GM12878 (cell line): Measurements from ENCODE around the gene CLEC1A. TPM values are rescaled to one million over a fixed set of nuclear protein-coding genes. Genes with fewer than 3 reads are reported as not detected.

ENCODE experiments used
- ATAC-seq: fragments of 200-7000 bp; cut with Tn5 transposase; 3 replicates; pipeline ENCODE4 v1.9.1; 2020; ENCODE audit warnings: mild to moderate bottlenecking, moderate library complexity
- BruUV-seq: library from RNA; stranded (reverse); fragments of 400-500 nt; replicated peaks from 2 replicates; lab custom pipeline; 2021; lab: Mats Ljungman, UMichigan
- CTCF ChIA-PET: fragments of 300-600 bp; sonication (Branson Sonifier 250); formaldehyde crosslinking; extraction: SDS; loops from one replicate; lab custom pipeline; 2021; ENCODE audit warnings: inconsistent platforms; lab: Yijun Ruan, JAX
- POLR2A ChIA-PET: fragments of 350-600 bp; formaldehyde crosslinking; extraction: SDS; loops from one replicate; lab custom pipeline; 2021; ENCODE audit warnings: inconsistent platforms; lab: Charles Lee
- RAD21 ChIA-PET: fragments of 300-600 bp; sonication (Branson Sonifier 250); formaldehyde crosslinking; loops from one replicate; lab custom pipeline; 2023; ENCODE audit warnings: antibody characterized with exemption; ENCODE audit not compliant: unreplicated experiment; lab: Charles Lee
- SMC1A ChIA-PET: fragments of 300-600 bp; sonication (Branson Sonifier 250); formaldehyde crosslinking; loops from one replicate; lab custom pipeline; 2023; ENCODE audit not compliant: unreplicated experiment, uncharacterized antibody; lab: Charles Lee
- DNase-seq: peaks from one replicate; pipeline ENCODE4 v3.0.0-alpha.2; 2011; ENCODE audit warnings: low read depth, low spot score
- FAIRE-seq: peaks from 3 replicates; lab custom pipeline; 2011; peaks lifted over from hg19 to GRCh38; lab: Jason Lieb, UNC
- H2AFZ ChIP-seq: 2 replicates; pipeline ENCODE4 v1.6.0; 2011; ENCODE audit warnings: low read depth, low read length, control low read depth; ENCODE audit not compliant: control insufficient read depth
- H3K27ac ChIP-seq: 2 replicates; pipeline ENCODE4 v1.5.1; 2011; ENCODE audit warnings: control low read depth; ENCODE audit not compliant: control insufficient read depth, insufficient read depth
- H3K27me3 ChIP-seq, 2 experiments: replicated peaks in 1 of 2; 2 replicates each; pipeline versions ENCODE4 v1.6.0 to v1.6.1; 2011; ENCODE audit warnings: low read length in 1 of 2; ENCODE audit not compliant: control insufficient read depth in 2 of 2, insufficient read depth in 2 of 2
- H3K36me3 ChIP-seq, 2 experiments: 2 replicates each; pipeline ENCODE4 v1.5.1; 2011; ENCODE audit warnings: low read length in 1 of 2; ENCODE audit not compliant: control insufficient read depth in 2 of 2, insufficient read depth in 2 of 2
- H3K4me1 ChIP-seq: 2 replicates; pipeline ENCODE4 v1.6.1; 2011; ENCODE audit warnings: mild to moderate bottlenecking, low read length, moderate library complexity, mixed read lengths; ENCODE audit not compliant: control insufficient read depth, insufficient read depth
- H3K4me2 ChIP-seq: 2 replicates; pipeline ENCODE4 v1.6.0; 2011; ENCODE audit warnings: control low read depth; ENCODE audit not compliant: control insufficient read depth, insufficient read depth
- H3K4me3 ChIP-seq: fragments of 200-600 bp; sonication (generic); 2 replicates; pipeline ENCODE4 v1.5.1; 2016
- H3K79me2 ChIP-seq: 2 replicates; pipeline ENCODE4 v1.6.0; 2011; ENCODE audit warnings: low read length; ENCODE audit not compliant: control insufficient read depth, insufficient read depth
- H3K9ac ChIP-seq: 2 replicates; pipeline ENCODE4 v1.8.0; 2011; ENCODE audit warnings: low read length, control low read depth, mixed read lengths; ENCODE audit not compliant: control insufficient read depth, insufficient read depth
- H3K9me3 ChIP-seq: replicated peaks from 3 replicates; pipeline ENCODE4 v1.5.1; 2011; ENCODE audit warnings: mild to moderate bottlenecking, low read length; ENCODE audit not compliant: control insufficient read depth, insufficient read depth
- H4K20me1 ChIP-seq: 2 replicates; pipeline ENCODE4 v1.6.0; 2011; ENCODE audit not compliant: control insufficient read depth, insufficient read depth
- BCL11A ChIP-seq: IDR thresholded peaks from 2 replicates; pipeline ENCODE4 v1.6.1; 2011; ENCODE audit warnings: low read depth, low read length
- CEBPB ChIP-seq, 2 experiments: fragments of 150-350 bp in 1 of 2; IDR thresholded peaks; 2 replicates each; pipeline ENCODE4 v1.6.1; 2012 to 2014; ENCODE audit warnings: low read depth in 2 of 2, low read length in 2 of 2, borderline replicate concordance in 1 of 2, inconsistent platforms in 1 of 2
- CHD4 ChIP-seq: fragments of 200-600 bp; sonication (generic); IDR thresholded peaks from 2 replicates; pipeline ENCODE4 v1.6.1; 2016; ENCODE audit warnings: mild to moderate bottlenecking
- NKRF ChIP-seq: fragments of 450-650 bp; conservative IDR thresholded peaks from 2 replicates; pipeline ENCODE4 v1.6.1; 2017; ENCODE audit warnings: mild to moderate bottlenecking, moderate library complexity
- SIX5 ChIP-seq: IDR thresholded peaks from 2 replicates; pipeline ENCODE4 v1.6.1; 2011; ENCODE audit warnings: mild to moderate bottlenecking, low read depth, low read length, moderate library complexity; ENCODE audit not compliant: severe bottlenecking
- SP1 ChIP-seq: IDR thresholded peaks from one replicate; pipeline ENCODE4 v1.6.1; 2011; ENCODE audit warnings: low read depth, low read length
- TARDBP ChIP-seq: IDR thresholded peaks from 2 replicates; pipeline ENCODE4 v1.6.1; 2016; ENCODE audit warnings: borderline replicate concordance
- ZNF622 ChIP-seq: fragments of 450-650 bp; IDR thresholded peaks from 2 replicates; pipeline ENCODE4 v1.6.1; 2017; ENCODE audit warnings: mild to moderate bottlenecking, inconsistent platforms
- WGBS: methylation state at CpG from one replicate; pipeline ENCODE4 v1.1.6; 2016; ENCODE audit warnings: low lambda C conversion rate; ENCODE audit not compliant: insufficient replicate concordance, insufficient coverage; ENCODE audit errors: missing lambda C conversion rate; 5-methylcytosine and 5-hydroxymethylcytosine counted together
- in situ Hi-C: fragments of 300-500 bp; cut with MboI; formaldehyde crosslinking; loops from 9 replicates; pipeline ENCODE4 v1.14.3; 2018; ENCODE audit warnings: mixed read lengths
- intact Hi-C: fragments of 100-400 bp; cut with micrococcal nuclease; formaldehyde crosslinking; loops from one replicate; pipeline ENCODE4 v1.14.2; 2022; ENCODE audit not compliant: unreplicated experiment
- polyA plus RNA-seq, 11 experiments: library from polyadenylated mRNA; depleted of rRNA in 4 of 11; unstranded in 6 of 11; stranded (reverse) in 5 of 11; fragments of >200 nt; fragmentation: Nextera tagmentation in 4 of 11; fragmentation: Illumina TruSeq in 1 of 11; extraction: Ambion mirVana in 4 of 11; extraction: Trizol in 1 of 11; gene quantifications; 1 replicate in 1 of 11; 2 replicates in 10 of 11; pipeline versions ENCODE4 v1.2.1 to v1.2.3, GENCODE V29; 2011 to 2016; ENCODE audit warnings: inconsistent platforms in 2 of 11, missing spikeins in 2 of 11, low read depth in 1 of 11
- total RNA-seq, 4 experiments: library from RNA; depleted of rRNA in 3 of 4; stranded (reverse); fragments of >200 nt in 3 of 4; fragmentation: Illumina TruSeq in 1 of 4; extraction: Trizol in 1 of 4; gene quantifications; 2 replicates each; pipeline versions ENCODE4 v1.2.1 to v1.2.3, GENCODE V29; 2013 to 2021
- TF ChIP-seq, protein P1 (sequence below): fragments of 450-650 bp; IDR thresholded peaks from 2 replicates; pipeline ENCODE4 v1.6.1; 2017; ENCODE audit warnings: low read depth, mild to moderate bottlenecking, moderate library complexity
- TF ChIP-seq, protein P2 (sequence below): IDR thresholded peaks from 2 replicates; pipeline ENCODE4 v1.6.1; 2012; ENCODE audit warnings: improper control_type of control experiment, low read depth, low read length; ENCODE audit not compliant: insufficient replicate concordance

Gene CLEC1A
- total and polyA plus RNA-seq, 10 of the 15 experiments (the other 5 are each of a cell fraction or from before 2014, with no cell fraction given): not detected

- TF ChIP-seq TARDBP: no peak
- TF ChIP-seq SIX5: no peak
- no peak for TF ChIP-seq CHD4
- TF ChIP-seq NKRF: no peak
- no peak for TF ChIP-seq SP1
- TF ChIP-seq, protein P1, sequence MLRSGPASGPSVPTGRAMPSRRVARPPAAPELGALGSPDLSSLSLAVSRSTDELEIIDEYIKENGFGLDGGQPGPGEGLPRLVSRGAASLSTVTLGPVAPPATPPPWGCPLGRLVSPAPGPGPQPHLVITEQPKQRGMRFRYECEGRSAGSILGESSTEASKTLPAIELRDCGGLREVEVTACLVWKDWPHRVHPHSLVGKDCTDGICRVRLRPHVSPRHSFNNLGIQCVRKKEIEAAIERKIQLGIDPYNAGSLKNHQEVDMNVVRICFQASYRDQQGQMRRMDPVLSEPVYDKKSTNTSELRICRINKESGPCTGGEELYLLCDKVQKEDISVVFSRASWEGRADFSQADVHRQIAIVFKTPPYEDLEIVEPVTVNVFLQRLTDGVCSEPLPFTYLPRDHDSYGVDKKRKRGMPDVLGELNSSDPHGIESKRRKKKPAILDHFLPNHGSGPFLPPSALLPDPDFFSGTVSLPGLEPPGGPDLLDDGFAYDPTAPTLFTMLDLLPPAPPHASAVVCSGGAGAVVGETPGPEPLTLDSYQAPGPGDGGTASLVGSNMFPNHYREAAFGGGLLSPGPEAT: no peak
- TF ChIP-seq BCL11A: no peak
- TF ChIP-seq CEBPB (IDR thresholded peaks at IDR 0.05; ENCODE audit: borderline replicate concordance in 1 of 2, low read depth in 2 of 2, low read length in 2 of 2): no peak
Observed at GRCh38 chr12:10027721-10028120, 71.1 kb downstream of the CLEC1A start (continued).

- CTCF ChIA-PET: no interaction called here
- no peak for DNase-seq
- TF ChIP-seq ZNF622: no peak
- TF ChIP-seq, protein P2, sequence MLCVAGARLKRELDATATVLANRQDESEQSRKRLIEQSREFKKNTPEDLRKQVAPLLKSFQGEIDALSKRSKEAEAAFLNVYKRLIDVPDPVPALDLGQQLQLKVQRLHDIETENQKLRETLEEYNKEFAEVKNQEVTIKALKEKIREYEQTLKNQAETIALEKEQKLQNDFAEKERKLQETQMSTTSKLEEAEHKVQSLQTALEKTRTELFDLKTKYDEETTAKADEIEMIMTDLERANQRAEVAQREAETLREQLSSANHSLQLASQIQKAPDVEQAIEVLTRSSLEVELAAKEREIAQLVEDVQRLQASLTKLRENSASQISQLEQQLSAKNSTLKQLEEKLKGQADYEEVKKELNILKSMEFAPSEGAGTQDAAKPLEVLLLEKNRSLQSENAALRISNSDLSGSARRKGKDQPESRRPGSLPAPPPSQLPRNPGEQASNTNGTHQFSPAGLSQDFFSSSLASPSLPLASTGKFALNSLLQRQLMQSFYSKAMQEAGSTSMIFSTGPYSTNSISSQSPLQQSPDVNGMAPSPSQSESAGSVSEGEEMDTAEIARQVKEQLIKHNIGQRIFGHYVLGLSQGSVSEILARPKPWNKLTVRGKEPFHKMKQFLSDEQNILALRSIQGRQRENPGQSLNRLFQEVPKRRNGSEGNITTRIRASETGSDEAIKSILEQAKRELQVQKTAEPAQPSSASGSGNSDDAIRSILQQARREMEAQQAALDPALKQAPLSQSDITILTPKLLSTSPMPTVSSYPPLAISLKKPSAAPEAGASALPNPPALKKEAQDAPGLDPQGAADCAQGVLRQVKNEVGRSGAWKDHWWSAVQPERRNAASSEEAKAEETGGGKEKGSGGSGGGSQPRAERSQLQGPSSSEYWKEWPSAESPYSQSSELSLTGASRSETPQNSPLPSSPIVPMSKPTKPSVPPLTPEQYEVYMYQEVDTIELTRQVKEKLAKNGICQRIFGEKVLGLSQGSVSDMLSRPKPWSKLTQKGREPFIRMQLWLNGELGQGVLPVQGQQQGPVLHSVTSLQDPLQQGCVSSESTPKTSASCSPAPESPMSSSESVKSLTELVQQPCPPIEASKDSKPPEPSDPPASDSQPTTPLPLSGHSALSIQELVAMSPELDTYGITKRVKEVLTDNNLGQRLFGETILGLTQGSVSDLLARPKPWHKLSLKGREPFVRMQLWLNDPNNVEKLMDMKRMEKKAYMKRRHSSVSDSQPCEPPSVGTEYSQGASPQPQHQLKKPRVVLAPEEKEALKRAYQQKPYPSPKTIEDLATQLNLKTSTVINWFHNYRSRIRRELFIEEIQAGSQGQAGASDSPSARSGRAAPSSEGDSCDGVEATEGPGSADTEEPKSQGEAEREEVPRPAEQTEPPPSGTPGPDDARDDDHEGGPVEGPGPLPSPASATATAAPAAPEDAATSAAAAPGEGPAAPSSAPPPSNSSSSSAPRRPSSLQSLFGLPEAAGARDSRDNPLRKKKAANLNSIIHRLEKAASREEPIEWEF: no peak
Observed at GRCh38 chr12:10027311-10027710, 71.5 kb downstream of the CLEC1A start.

More at GRCh38 chr12:10027311-10027710, 71.5 kb downstream of the CLEC1A start:
- BruUV-seq: no TSS peak
- no peak overlapping the region for H3K27ac ChIP-seq
- no peaks in the 10 kb centered on the region for H3K9me3 ChIP-seq
- ChIA-PET RAD21 (no interaction called here), SMC1A (interaction anchor here (0.5 to 1.6 kb wide), 2 partner anchors 9 to 73 kb away, joined by 3 to 5 read pairs; no protein-coding TSS in a partner anchor), POLR2A (no interaction called here)
- in situ Hi-C loops (no loop called here), intact Hi-C loops (no loop called here)
- H3K36me3 ChIP-seq: no peaks in the 10 kb centered on the region
- ATAC-seq (no peak), FAIRE-seq (no peak)
- no peak overlapping the region for H3K9ac ChIP-seq
- no peaks in the 10 kb centered on the region for H3K4me1 ChIP-seq
- no peaks in the 10 kb centered on the region for H3K27me3 ChIP-seq
- H3K4me2 ChIP-seq: no peak overlapping the region
- no peaks in the 10 kb centered on the region for H3K79me2 ChIP-seq
- 88% methylated on average over 1 of the region's 3 CpGs for WGBS
- H3K4me3 ChIP-seq: no peak overlapping the region
- no peak overlapping the region for H2AFZ ChIP-seq
- no peaks in the 10 kb centered on the region for H4K20me1 ChIP-seq
